HEK293 (cell line): ENCODE results near the gene CDH22.

Experiments used
- AEBP2 ChIP-seq: fragments of 450-650 bp; formaldehyde crosslinking; IDR thresholded peaks from 2 replicates; pipeline ENCODE4 v1.5.1; 2016; ENCODE audit warnings: missing biosample characterization, missing genetic modification characterization, borderline replicate concordance
- GLI4 ChIP-seq: fragments of 450-650 bp; formaldehyde crosslinking; IDR thresholded peaks from 2 replicates; pipeline ENCODE4 v1.5.1; 2016; ENCODE audit warnings: missing biosample characterization, missing genetic modification characterization
- GLIS2 ChIP-seq: fragments of 450-650 bp; formaldehyde crosslinking; IDR thresholded peaks from 2 replicates; pipeline ENCODE4 v1.5.1; 2016; ENCODE audit warnings: missing biosample characterization, missing genetic modification characterization
- HOXC10 ChIP-seq: sonication (generic); formaldehyde crosslinking; IDR thresholded peaks from 2 replicates; pipeline ENCODE4 v1.8.1; 2023; ENCODE audit warnings: mild to moderate bottlenecking, missing genetic modification reagents
- HOXD13 ChIP-seq: sonication (generic); formaldehyde crosslinking; IDR thresholded peaks from 2 replicates; pipeline ENCODE4 v1.8.0; 2022; ENCODE audit warnings: missing genetic modification reagents, borderline replicate concordance
- MZF1 ChIP-seq: fragments of 450-650 bp; formaldehyde crosslinking; IDR thresholded peaks from 2 replicates; pipeline ENCODE4 v1.5.1; 2017; ENCODE audit warnings: missing biosample characterization, missing genetic modification characterization, borderline replicate concordance
- SALL2 ChIP-seq: fragments of 450-650 bp; formaldehyde crosslinking; IDR thresholded peaks from 2 replicates; pipeline ENCODE4 v1.5.0; 2017; ENCODE audit warnings: missing biosample characterization, mild to moderate bottlenecking, missing genetic modification characterization, borderline replicate concordance
- SETDB1 ChIP-seq: IDR thresholded peaks from one replicate; pipeline ENCODE4 v1.6.1; 2017; ENCODE audit warnings: mild to moderate bottlenecking, low read length, moderate library complexity, mixed read lengths; ENCODE audit not compliant: insufficient read length
- SP3 ChIP-seq: fragments of 450-650 bp; formaldehyde crosslinking; IDR thresholded peaks from 2 replicates; pipeline ENCODE4 v1.5.1; 2016; ENCODE audit warnings: missing biosample characterization, missing genetic modification characterization
- TCF7L2 ChIP-seq: IDR thresholded peaks from 2 replicates; pipeline ENCODE4 v1.6.1; 2011; ENCODE audit warnings: low read depth, mild to moderate bottlenecking, inconsistent platforms, low read length, moderate library complexity, borderline replicate concordance
- ZBTB10 ChIP-seq: fragments of 450-650 bp; formaldehyde crosslinking; IDR thresholded peaks from 2 replicates; pipeline ENCODE4 v1.5.1; 2016; ENCODE audit warnings: missing biosample characterization, missing genetic modification characterization
- ZBTB21 ChIP-seq: fragments of 450-650 bp; formaldehyde crosslinking; IDR thresholded peaks from 2 replicates; pipeline ENCODE4 v1.5.1; 2017; ENCODE audit warnings: missing biosample characterization, missing genetic modification characterization
- ZBTB44 ChIP-seq: fragments of 450-650 bp; IDR thresholded peaks from 2 replicates; pipeline ENCODE4 v1.5.1; 2018; ENCODE audit warnings: missing biosample characterization, mild to moderate bottlenecking, missing genetic modification characterization
- ZNF114 ChIP-seq: fragments of 450-650 bp; formaldehyde crosslinking; IDR thresholded peaks from 2 replicates; pipeline ENCODE4 v1.5.0; 2017; ENCODE audit warnings: missing biosample characterization, missing genetic modification characterization
- ZNF132 ChIP-seq: fragments of 450-650 bp; formaldehyde crosslinking; IDR thresholded peaks from 2 replicates; pipeline ENCODE4 v1.5.1; 2017; ENCODE audit warnings: missing biosample characterization, missing genetic modification characterization, borderline replicate concordance
- ZNF138 ChIP-seq: fragments of 450-650 bp; formaldehyde crosslinking; IDR thresholded peaks from 2 replicates; pipeline ENCODE4 v1.5.1; 2016; ENCODE audit warnings: missing biosample characterization, missing genetic modification characterization, borderline replicate concordance
- ZNF155 ChIP-seq: fragments of 450-650 bp; formaldehyde crosslinking; IDR thresholded peaks from 2 replicates; pipeline ENCODE4 v1.5.1; 2016; ENCODE audit warnings: missing biosample characterization, missing genetic modification characterization
- ZNF2 ChIP-seq: fragments of 450-650 bp; formaldehyde crosslinking; IDR thresholded peaks from 2 replicates; pipeline ENCODE4 v1.5.1; 2016; ENCODE audit warnings: missing biosample characterization, missing genetic modification characterization
- ZNF311 ChIP-seq: fragments of 450-650 bp; formaldehyde crosslinking; IDR thresholded peaks from 2 replicates; pipeline ENCODE4 v1.5.1; 2017; ENCODE audit warnings: missing biosample characterization, missing genetic modification characterization, borderline replicate concordance
- ZNF394 ChIP-seq: fragments of 450-650 bp; formaldehyde crosslinking; IDR thresholded peaks from 2 replicates; pipeline ENCODE4 v1.5.1; 2016; ENCODE audit warnings: missing biosample characterization, missing genetic modification characterization, mild to moderate bottlenecking, moderate library complexity, borderline replicate concordance
- ZNF521 ChIP-seq: fragments of 450-650 bp; formaldehyde crosslinking; IDR thresholded peaks from 2 replicates; pipeline ENCODE4 v1.5.1; 2017; ENCODE audit warnings: missing biosample characterization, mild to moderate bottlenecking, missing genetic modification characterization
- ZNF544 ChIP-seq: fragments of 450-650 bp; formaldehyde crosslinking; IDR thresholded peaks from 2 replicates; pipeline ENCODE4 v1.5.0; 2017; ENCODE audit warnings: missing biosample characterization, missing genetic modification characterization
- ZNF571 ChIP-seq: fragments of 450-650 bp; formaldehyde crosslinking; IDR thresholded peaks from 2 replicates; pipeline ENCODE4 v1.5.0; 2017; ENCODE audit warnings: missing biosample characterization, missing genetic modification characterization
- ZNF623 ChIP-seq: fragments of 450-650 bp; formaldehyde crosslinking; IDR thresholded peaks from 2 replicates; pipeline ENCODE4 v1.5.1; 2016; ENCODE audit warnings: missing biosample characterization, missing genetic modification characterization
- ZNF629 ChIP-seq: fragments of 450-650 bp; formaldehyde crosslinking; IDR thresholded peaks from 2 replicates; pipeline ENCODE4 v1.5.1; 2017; ENCODE audit warnings: missing biosample characterization, missing genetic modification characterization
- ZNF670 ChIP-seq: fragments of 450-650 bp; formaldehyde crosslinking; IDR thresholded peaks from 2 replicates; pipeline ENCODE4 v1.5.1; 2016; ENCODE audit warnings: missing biosample characterization, missing genetic modification characterization, low read depth
- ZNF692 ChIP-seq: fragments of 450-650 bp; formaldehyde crosslinking; IDR thresholded peaks from 2 replicates; pipeline ENCODE4 v1.5.1; 2016; ENCODE audit warnings: missing biosample characterization, missing genetic modification characterization
- ZNF791 ChIP-seq: fragments of 450-650 bp; formaldehyde crosslinking; IDR thresholded peaks from 2 replicates; pipeline ENCODE4 v1.5.1; 2016; ENCODE audit warnings: missing biosample characterization, missing genetic modification characterization
- ZNF792 ChIP-seq: fragments of 450-650 bp; formaldehyde crosslinking; IDR thresholded peaks from 2 replicates; pipeline ENCODE4 v1.5.1; 2016; ENCODE audit warnings: missing biosample characterization, missing genetic modification characterization
- TF ChIP-seq, protein P1 (sequence below): fragments of 450-650 bp; formaldehyde crosslinking; conservative IDR thresholded peaks from 2 replicates; pipeline ENCODE4 v1.5.1; 2016; ENCODE audit warnings: low read depth, missing biosample characterization, missing genetic modification characterization

CDH22 gene

DNA sequence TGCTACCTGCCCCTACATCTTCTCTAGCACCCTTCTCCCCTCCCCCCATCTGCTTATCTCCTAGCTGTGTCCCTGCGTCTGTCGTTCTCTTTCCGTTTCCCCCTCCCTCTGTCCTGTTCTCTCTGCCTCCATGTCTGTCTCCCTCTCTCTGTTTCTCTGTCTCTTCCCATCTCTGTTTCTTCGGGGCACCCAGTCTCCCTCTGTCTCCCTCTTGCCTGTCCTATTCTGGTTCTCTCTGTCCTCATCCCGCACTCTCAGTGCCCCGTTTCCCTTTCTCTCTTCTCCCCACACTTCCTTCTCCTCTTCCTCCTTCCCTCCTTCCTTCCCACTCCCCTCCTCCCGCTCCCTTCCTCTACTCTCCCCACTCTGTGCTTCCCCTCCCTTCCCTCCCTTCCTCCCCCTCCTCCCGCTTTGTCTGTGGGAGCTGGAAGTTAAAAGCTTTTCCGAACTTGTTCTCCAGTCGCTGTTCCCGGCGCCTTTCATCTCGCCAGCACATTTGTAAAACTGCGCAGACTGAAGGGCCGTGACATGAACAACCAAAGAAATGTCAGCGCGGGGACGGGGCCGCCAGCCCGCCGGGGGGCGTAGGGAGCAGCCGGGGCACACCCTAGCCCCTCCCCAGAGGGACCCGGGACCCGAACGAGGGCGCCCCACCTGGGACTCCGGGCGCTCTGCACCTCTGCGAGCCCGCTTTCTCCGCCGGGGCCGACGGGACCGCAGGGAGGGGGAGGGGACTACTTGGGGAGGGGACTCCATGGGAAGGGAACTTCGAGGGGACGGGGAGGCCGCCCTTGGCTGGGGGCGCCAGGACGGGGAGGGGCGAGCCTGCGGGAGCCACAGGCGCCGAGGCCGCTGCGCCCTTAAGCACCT is 4.0 kb upstream of the CDH22 start (continued):
- TF ChIP-seq AEBP2 (tag by site-specific recombination) (no peak), ZBTB44 (tag by site-specific recombination) (no peak), SP3 (tag by site-specific recombination) (peak; percentile 34; the same call in 1 of the 2 replicates), ZNF792 (tag by site-specific recombination) (no peak), GLI4 (no peak), ZNF670 (tag by site-specific recombination) (no peak), ZNF791 (tag by site-specific recombination) (no peak), ZNF132 (tag by site-specific recombination) (no peak), ZNF2 (no peak), HOXC10 (CRISPR knock-in tag) (no peak), MZF1 (tag by site-specific recombination) (no peak), ZNF544 (tag by site-specific recombination) (no peak), ZNF521 (tag by site-specific recombination) (no peak), ZNF394 (tag by site-specific recombination) (no peak), ZNF623 (no peak), SALL2 (tag by site-specific recombination) (no peak), SETDB1 (no peak), ZNF629 (tag by site-specific recombination) (no peak), ZNF311 (tag by site-specific recombination) (no peak), ZNF138 (tag by site-specific recombination) (no peak), ZBTB10 (tag by site-specific recombination) (no peak), ZNF155 (no peak), ZNF114 (no peak), GLIS2 (tag by site-specific recombination) (peak; percentile 79), ZNF571 (tag by site-specific recombination) (no peak), HOXD13 (CRISPR knock-in tag) (no peak), ZNF692 (no peak), ZBTB21 (tag by site-specific recombination) (no peak), TCF7L2 (no peak)
- TF ChIP-seq, protein P1, sequence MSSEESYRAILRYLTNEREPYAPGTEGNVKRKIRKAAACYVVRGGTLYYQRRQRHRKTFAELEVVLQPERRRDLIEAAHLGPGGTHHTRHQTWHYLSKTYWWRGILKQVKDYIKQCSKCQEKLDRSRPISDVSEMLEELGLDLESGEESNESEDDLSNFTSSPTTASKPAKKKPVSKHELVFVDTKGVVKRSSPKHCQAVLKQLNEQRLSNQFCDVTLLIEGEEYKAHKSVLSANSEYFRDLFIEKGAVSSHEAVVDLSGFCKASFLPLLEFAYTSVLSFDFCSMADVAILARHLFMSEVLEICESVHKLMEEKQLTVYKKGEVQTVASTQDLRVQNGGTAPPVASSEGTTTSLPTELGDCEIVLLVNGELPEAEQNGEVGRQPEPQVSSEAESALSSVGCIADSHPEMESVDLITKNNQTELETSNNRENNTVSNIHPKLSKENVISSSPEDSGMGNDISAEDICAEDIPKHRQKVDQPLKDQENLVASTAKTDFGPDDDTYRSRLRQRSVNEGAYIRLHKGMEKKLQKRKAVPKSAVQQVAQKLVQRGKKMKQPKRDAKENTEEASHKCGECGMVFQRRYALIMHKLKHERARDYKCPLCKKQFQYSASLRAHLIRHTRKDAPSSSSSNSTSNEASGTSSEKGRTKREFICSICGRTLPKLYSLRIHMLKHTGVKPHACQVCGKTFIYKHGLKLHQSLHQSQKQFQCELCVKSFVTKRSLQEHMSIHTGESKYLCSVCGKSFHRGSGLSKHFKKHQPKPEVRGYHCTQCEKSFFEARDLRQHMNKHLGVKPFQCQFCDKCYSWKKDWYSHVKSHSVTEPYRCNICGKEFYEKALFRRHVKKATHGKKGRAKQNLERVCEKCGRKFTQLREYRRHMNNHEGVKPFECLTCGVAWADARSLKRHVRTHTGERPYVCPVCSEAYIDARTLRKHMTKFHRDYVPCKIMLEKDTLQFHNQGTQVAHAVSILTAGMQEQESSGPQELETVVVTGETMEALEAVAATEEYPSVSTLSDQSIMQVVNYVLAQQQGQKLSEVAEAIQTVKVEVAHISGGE (tag by site-specific recombination), result no peak; the same call in 1 of the 2 replicates
